A549 (cell line): ENCODE measurements around the gene PYY.

Experiments
- NPAS2 ChIP-seq: fragments of 250-450 bp; sonication (Bioruptor Pico); IDR thresholded peaks from 2 replicates; pipeline ENCODE4 v1.8.0; 2022; ENCODE audit warnings: mild to moderate bottlenecking, moderate library complexity, borderline replicate concordance
- TF ChIP-seq, protein P1 (sequence below): fragments of >200 bp; sonication (Bioruptor Twin); formaldehyde crosslinking; IDR thresholded peaks from 3 replicates; pipeline ENCODE4 v1.5.1; 2016

GRCh38 chr17:43907998-43908721, 45.6 kb downstream of the PYY start:
- no peak for TF ChIP-seq NPAS2 (CRISPR knock-in tag)
- TF ChIP-seq, protein P1, sequence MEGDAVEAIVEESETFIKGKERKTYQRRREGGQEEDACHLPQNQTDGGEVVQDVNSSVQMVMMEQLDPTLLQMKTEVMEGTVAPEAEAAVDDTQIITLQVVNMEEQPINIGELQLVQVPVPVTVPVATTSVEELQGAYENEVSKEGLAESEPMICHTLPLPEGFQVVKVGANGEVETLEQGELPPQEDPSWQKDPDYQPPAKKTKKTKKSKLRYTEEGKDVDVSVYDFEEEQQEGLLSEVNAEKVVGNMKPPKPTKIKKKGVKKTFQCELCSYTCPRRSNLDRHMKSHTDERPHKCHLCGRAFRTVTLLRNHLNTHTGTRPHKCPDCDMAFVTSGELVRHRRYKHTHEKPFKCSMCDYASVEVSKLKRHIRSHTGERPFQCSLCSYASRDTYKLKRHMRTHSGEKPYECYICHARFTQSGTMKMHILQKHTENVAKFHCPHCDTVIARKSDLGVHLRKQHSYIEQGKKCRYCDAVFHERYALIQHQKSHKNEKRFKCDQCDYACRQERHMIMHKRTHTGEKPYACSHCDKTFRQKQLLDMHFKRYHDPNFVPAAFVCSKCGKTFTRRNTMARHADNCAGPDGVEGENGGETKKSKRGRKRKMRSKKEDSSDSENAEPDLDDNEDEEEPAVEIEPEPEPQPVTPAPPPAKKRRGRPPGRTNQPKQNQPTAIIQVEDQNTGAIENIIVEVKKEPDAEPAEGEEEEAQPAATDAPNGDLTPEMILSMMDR, result no peak
